Measurements from ENCODE around the gene CNGA3. TPM values are rescaled to one million over a fixed set of nuclear protein-coding genes. Genes with fewer than 3 reads are reported as not detected.
"Not testable (repeated sequence)": the region's sequence is repeated elsewhere in the genome, so short reads cannot be mapped to it uniquely, and the experiment has no call there.

The CNGA3 gene
- total and polyA plus RNA-seq, 2 donors (not counting 3 experiments of a cell fraction or from before 2014, with no cell fraction given) = not detected

DNA sequence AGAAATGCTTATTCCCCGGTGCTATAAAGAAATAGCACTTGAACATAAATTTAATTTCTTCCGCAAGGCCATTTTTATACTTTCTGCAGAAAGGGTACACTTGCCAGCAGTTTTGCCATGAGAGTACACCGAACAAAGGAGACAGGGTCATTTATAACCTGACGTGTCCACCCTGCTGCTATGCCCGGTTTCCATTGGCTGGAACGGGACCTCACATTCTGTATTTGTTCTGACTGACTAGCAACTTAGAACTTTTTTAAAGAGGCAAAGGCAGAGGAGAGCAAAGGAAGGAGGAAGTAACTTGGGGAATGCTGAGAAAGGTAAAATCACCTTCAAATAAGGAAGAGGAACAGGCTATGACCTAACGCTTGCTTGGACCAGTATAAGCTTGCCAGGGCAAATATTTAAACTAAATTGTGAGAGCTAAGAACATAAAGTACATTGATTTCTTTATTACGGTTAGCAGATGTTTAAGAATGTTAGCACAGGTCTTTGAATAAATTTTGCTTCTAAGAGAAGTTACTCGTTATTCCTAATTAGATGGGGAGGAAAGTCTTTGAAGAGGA, 39.0 kb upstream of the CNGA3 start:
- CTCF ChIA-PET = interaction anchor here (1.6 kb wide), 1 partner anchor 38 kb away, joined by 6 read pairs; no protein-coding TSS in a partner anchor
- FAIRE-seq; H3K4me3 ChIP-seq (replicated peaks in 1 of 3; ENCODE audit: insufficient read depth in 1 of 3, low read depth in 1 of 3, low read length in 3 of 3); H3K4me1 ChIP-seq (ENCODE audit: control insufficient read depth, extremely low read depth, insufficient read depth, low read length); H3K4me2 ChIP-seq (ENCODE audit: insufficient read depth, low read length); DNase-seq (ENCODE audit: low read depth, low spot score); intact Hi-C loops (cut with micrococcal nuclease); H3K27me3 ChIP-seq (ENCODE audit: control insufficient read depth in 2 of 2, insufficient read depth in 2 of 2, low read length in 2 of 2); H3K9me1 ChIP-seq (replicated peaks; ENCODE audit: control insufficient read depth, extremely low read depth, insufficient read depth, low read length); H2AFZ ChIP-seq (ENCODE audit: low read depth, low read length); H3K79me2 ChIP-seq (ENCODE audit: control insufficient read depth, insufficient read depth, low read length); H3K36me3 ChIP-seq (ENCODE audit: control insufficient read depth in 2 of 2, extremely low read depth in 1 of 2, insufficient read depth in 2 of 2, low read length in 2 of 2); H3K9me3 ChIP-seq (replicated peaks; ENCODE audit: control insufficient read depth, insufficient read depth, low read length); POLR2A ChIA-PET; dilution Hi-C loops (cut with MboI; ENCODE audit: extremely low pct_ligation_motif_present, low sequenced_read_pairs); H3K9ac ChIP-seq (replicated peaks; ENCODE audit: extremely low read depth, insufficient read depth, low read length); H3K27ac ChIP-seq (ENCODE audit: insufficient read depth, low read depth, low read length); H4K20me1 ChIP-seq (replicated peaks; ENCODE audit: control insufficient read depth, extremely low read depth, insufficient read depth, low read length); BruUV-seq (replicated peaks): not testable (repeated sequence)

DNA sequence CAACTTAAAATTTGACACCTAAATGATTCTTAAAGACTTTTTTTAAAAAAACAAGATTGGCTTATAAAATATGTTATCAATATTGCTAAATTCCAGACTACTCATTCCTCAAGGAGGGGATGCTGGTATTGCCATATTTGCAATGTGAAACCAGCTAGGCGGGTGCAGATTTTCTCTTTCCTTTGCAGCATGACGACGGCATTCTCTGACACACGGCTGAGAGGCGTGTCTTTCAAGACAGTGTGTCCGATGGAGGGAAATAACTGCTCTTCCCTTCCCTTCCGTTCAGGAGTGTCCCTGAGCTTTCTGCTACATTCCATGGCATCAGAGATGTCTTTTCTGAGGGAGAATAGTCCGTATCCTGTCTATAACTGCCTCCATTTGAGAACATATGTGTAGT, 38.2 kb upstream of the CNGA3 start:
- Histone ChIP-seq H3K9me3 (replicated peaks; ENCODE audit: control insufficient read depth, insufficient read depth, low read length) (no peaks in the 10 kb centered on the region), H3K9ac (replicated peaks; ENCODE audit: extremely low read depth, insufficient read depth, low read length) (no peak overlapping the region), H3K9me1 (replicated peaks; ENCODE audit: control insufficient read depth, extremely low read depth, insufficient read depth, low read length) (no peaks in the 10 kb centered on the region), H2AFZ (ENCODE audit: low read depth, low read length) (no peak overlapping the region), H3K27ac (ENCODE audit: insufficient read depth, low read depth, low read length) (no peak overlapping the region), H3K4me1 (ENCODE audit: control insufficient read depth, extremely low read depth, insufficient read depth, low read length) (no peaks in the 10 kb centered on the region), H4K20me1 (replicated peaks; ENCODE audit: control insufficient read depth, extremely low read depth, insufficient read depth, low read length) (no peaks in the 10 kb centered on the region), H3K27me3 (ENCODE audit: control insufficient read depth in 2 of 2, insufficient read depth in 2 of 2, low read length in 2 of 2) (peaks cover 4 to 10% of the 10 kb centered on the region in 2 experiments), H3K79me2 (ENCODE audit: control insufficient read depth, insufficient read depth, low read length) (no peaks in the 10 kb centered on the region), H3K4me2 (ENCODE audit: insufficient read depth, low read length) (no peak overlapping the region), H3K36me3 (ENCODE audit: control insufficient read depth in 2 of 2, extremely low read depth in 1 of 2, insufficient read depth in 2 of 2, low read length in 2 of 2) (no peaks in the 10 kb centered on the region), H3K4me3 (replicated peaks in 1 of 3; ENCODE audit: insufficient read depth in 1 of 3, low read depth in 1 of 3, low read length in 3 of 3) (no peak overlapping the region)
- POLR2A ChIA-PET = no interaction called here
- BruUV-seq (replicated peaks) = no TSS peak
- TF ChIP-seq, protein P1, sequence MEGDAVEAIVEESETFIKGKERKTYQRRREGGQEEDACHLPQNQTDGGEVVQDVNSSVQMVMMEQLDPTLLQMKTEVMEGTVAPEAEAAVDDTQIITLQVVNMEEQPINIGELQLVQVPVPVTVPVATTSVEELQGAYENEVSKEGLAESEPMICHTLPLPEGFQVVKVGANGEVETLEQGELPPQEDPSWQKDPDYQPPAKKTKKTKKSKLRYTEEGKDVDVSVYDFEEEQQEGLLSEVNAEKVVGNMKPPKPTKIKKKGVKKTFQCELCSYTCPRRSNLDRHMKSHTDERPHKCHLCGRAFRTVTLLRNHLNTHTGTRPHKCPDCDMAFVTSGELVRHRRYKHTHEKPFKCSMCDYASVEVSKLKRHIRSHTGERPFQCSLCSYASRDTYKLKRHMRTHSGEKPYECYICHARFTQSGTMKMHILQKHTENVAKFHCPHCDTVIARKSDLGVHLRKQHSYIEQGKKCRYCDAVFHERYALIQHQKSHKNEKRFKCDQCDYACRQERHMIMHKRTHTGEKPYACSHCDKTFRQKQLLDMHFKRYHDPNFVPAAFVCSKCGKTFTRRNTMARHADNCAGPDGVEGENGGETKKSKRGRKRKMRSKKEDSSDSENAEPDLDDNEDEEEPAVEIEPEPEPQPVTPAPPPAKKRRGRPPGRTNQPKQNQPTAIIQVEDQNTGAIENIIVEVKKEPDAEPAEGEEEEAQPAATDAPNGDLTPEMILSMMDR (IDR thresholded peaks at IDR 0.05; ENCODE audit: extremely low read depth in 1 of 2, insufficient read depth in 1 of 2, low read depth in 1 of 2, low read length in 2 of 2) = no peak
- TF ChIP-seq JUN (IDR thresholded peaks at IDR 0.05; ENCODE audit: borderline replicate concordance, insufficient read depth, insufficient read length, low read depth) = no peak
- FAIRE-seq = no peak
- CTCF ChIA-PET = no interaction called here
- no peak for DNase-seq (ENCODE audit: low read depth, low spot score)
- intact Hi-C loops (cut with micrococcal nuclease) (no loop called here), dilution Hi-C loops (cut with MboI; ENCODE audit: extremely low pct_ligation_motif_present, low sequenced_read_pairs) (no loop called here)
